Tibial artery (tissue), 4 donors: ENCODE measurements around the gene RCE1.

Experiments
- DNase-seq, 2 donors: peaks; one replicate each; pipeline ENCODE4 v3.0.0-alpha.2; 2019
- H3K27ac ChIP-seq, 2 donors: fragments of 200-600 bp; sonication (generic) in 1 of 2; 1 replicate in 1 of 2; 2 replicates in 1 of 2; pipeline ENCODE4 v1.5.1; 2018 to 2019; ENCODE audit warnings: mild to moderate bottlenecking in 1 of 2
- H3K27me3 ChIP-seq, 2 donors: fragments of 200-600 bp; sonication (generic) in 1 of 2; one replicate each; pipeline versions ENCODE4 v1.5.1 to v1.6.0; 2016 to 2019
- H3K36me3 ChIP-seq, 3 donors: fragments of 200-600 bp; sonication (generic) in 2 of 3; one replicate each; pipeline ENCODE4 v1.5.1; 2016 to 2019; ENCODE audit warnings: mild to moderate bottlenecking in 2 of 3
- H3K4me1 ChIP-seq, 4 donors: fragments of 200-600 bp; sonication (generic) in 2 of 4; 1 replicate in 3 of 4; 2 replicates in 1 of 4; pipeline ENCODE4 v1.5.1; 2016 to 2019
- H3K4me3 ChIP-seq, 2 donors: fragments of 200-600 bp; sonication (generic) in 1 of 2; 1 replicate in 1 of 2; 2 replicates in 1 of 2; pipeline ENCODE4 v1.5.1; 2018 to 2019; ENCODE audit warnings: mild to moderate bottlenecking in 2 of 2
- H3K9me3 ChIP-seq, 3 donors: fragments of 200-600 bp; sonication (generic) in 1 of 3; one replicate each; pipeline ENCODE4 v1.5.1; 2016 to 2019
- intact Hi-C: fragments of 100-400 bp; cut with DNase I; formaldehyde crosslinking; loops from one replicate; pipeline ENCODE4 v1.15.0; 2023; ENCODE audit warnings: low total_unique reads
- TF ChIP-seq, protein P1 (sequence below), 2 experiments: fragments of 200-600 bp in 1 of 2; fragments of 450-650 bp in 1 of 2; IDR thresholded peaks; one replicate each; pipeline ENCODE4 v1.5.1; 2017 to 2019; ENCODE audit warnings: antibody characterized with exemption in 2 of 2, mild to moderate bottlenecking in 1 of 2, moderate library complexity in 1 of 2

RCE1 gene

GRCh38 chr11:66867425-66868040 is 24.3 kb downstream of the RCE1 start:
- Histone ChIP-seq H3K27ac (no peak overlapping the region), H3K36me3 (peaks cover 7 to 58% (median 10%) of the 10 kb centered on the region in 3 donors), H3K9me3 (no peaks in the 10 kb centered on the region), H3K4me3 (no peak overlapping the region), H3K4me1 (no peaks in the 10 kb centered on the region), H3K27me3 (no peaks in the 10 kb centered on the region)
- DNase-seq = no peak
- intact Hi-C loops = no loop called here
- TF ChIP-seq, protein P1, sequence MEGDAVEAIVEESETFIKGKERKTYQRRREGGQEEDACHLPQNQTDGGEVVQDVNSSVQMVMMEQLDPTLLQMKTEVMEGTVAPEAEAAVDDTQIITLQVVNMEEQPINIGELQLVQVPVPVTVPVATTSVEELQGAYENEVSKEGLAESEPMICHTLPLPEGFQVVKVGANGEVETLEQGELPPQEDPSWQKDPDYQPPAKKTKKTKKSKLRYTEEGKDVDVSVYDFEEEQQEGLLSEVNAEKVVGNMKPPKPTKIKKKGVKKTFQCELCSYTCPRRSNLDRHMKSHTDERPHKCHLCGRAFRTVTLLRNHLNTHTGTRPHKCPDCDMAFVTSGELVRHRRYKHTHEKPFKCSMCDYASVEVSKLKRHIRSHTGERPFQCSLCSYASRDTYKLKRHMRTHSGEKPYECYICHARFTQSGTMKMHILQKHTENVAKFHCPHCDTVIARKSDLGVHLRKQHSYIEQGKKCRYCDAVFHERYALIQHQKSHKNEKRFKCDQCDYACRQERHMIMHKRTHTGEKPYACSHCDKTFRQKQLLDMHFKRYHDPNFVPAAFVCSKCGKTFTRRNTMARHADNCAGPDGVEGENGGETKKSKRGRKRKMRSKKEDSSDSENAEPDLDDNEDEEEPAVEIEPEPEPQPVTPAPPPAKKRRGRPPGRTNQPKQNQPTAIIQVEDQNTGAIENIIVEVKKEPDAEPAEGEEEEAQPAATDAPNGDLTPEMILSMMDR (IDR thresholded peaks at IDR 0.05) = no peak

- Histone ChIP-seq H3K36me3 (peaks cover 7 to 53% (median 10%) of the 10 kb centered on the region in 3 donors), H3K4me3 (no peak overlapping the region), H3K9me3 (no peaks in the 10 kb centered on the region), H3K4me1 (no peaks in the 10 kb centered on the region), H3K27me3 (no peaks in the 10 kb centered on the region), H3K27ac (no peak overlapping the region)
- no peak for DNase-seq
- intact Hi-C loops = no loop called here
- TF ChIP-seq, protein P1 (IDR thresholded peaks at IDR 0.05) = no peak
Measured at GRCh38 chr11:66868082-66868725, 25.0 kb downstream of the RCE1 start.

DNA sequence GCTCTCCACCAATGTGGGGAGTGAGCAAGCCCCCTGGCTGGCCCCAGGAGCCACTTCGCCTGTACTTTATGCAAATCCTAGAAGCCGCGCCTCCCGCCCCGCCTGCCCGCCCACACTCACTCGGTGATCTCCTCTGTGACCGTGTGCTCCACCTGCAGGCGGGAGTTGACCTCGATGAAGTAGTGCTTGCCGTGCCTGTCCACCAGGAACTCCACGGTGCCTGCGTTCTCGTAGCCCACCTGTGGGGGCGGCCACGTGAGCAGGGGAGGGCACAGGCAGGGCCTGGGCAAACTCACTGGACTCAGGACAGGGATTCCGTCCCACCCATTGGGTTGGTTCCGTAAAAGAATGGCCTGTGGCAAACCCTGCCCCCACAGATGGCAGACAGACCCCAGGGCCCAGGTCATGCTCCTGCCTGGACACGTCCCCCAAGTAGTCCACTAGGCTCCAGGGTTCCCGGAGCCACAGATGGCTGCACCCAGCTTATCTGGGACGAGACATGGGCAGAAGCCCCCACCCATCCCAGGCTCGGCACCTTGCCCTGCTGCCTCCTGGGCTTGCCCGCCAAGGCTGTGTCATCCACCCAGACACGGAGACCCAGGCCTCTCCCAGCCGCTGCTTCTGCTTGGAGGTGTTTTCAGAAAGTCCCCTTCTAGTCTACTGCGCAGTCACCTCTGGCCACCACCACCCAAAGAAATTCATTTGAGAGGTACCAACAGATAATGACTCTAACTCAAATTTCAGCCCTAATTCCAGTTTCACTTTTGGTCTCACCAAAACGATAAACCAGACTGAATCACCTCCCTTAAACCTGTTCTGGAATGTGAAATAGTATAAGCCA is 25.7 kb downstream of the RCE1 start:
- Histone ChIP-seq H3K36me3 (peaks cover 7 to 53% (median 10%) of the 10 kb centered on the region in 3 donors), H3K27ac (no peak overlapping the region), H3K4me3 (no peak overlapping the region), H3K4me1 (no peaks in the 10 kb centered on the region), H3K9me3 (no peaks in the 10 kb centered on the region), H3K27me3 (no peaks in the 10 kb centered on the region)
- intact Hi-C loops = no loop called here
- DNase-seq = no peak
- TF ChIP-seq, protein P1 (IDR thresholded peaks at IDR 0.05) = no peak

GRCh38 chr11:66869567-66869870 is 26.3 kb downstream of the RCE1 start:
- peaks cover 7 to 53% (median 10%) of the 10 kb centered on the region in 3 donors for H3K36me3 ChIP-seq
- H3K9me3 ChIP-seq = no peaks in the 10 kb centered on the region
- no peak for DNase-seq
- no peaks in the 10 kb centered on the region for H3K4me1 ChIP-seq
- H3K27me3 ChIP-seq = no peaks in the 10 kb centered on the region
- no peak overlapping the region for H3K27ac ChIP-seq
- TF ChIP-seq, protein P1 (IDR thresholded peaks at IDR 0.05) = no peak
- intact Hi-C loops = no loop called here
- no peak overlapping the region for H3K4me3 ChIP-seq

DNA sequence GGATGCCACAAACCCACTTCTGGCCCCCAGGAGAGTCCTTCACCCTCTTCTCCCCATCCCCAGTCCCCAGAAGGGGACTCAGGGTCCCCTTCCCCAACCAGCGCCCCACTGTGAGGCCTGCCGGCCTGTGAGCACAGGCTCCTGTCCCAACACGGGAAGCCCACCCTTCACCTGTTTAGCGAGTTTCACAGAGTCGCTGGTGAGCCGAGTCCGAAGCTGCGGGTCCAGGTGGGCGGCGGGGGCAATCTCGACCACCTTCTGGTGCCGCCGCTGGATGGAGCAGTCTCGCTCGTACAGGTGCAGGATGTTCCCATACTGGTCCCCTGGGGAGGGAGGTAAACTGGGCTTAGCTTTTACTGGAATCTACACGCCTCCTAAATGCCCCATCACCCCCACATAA is 26.9 kb downstream of the RCE1 start:
- no peaks in the 10 kb centered on the region for H3K4me1 ChIP-seq
- no peak for DNase-seq
- H3K27me3 ChIP-seq = no peaks in the 10 kb centered on the region
- intact Hi-C loops = no loop called here
- H3K4me3 ChIP-seq = no peak overlapping the region
- H3K9me3 ChIP-seq = no peaks in the 10 kb centered on the region
- TF ChIP-seq, protein P1 (IDR thresholded peaks at IDR 0.05) = no peak
- no peak overlapping the region for H3K27ac ChIP-seq
- peaks cover 7 to 50% (median 10%) of the 10 kb centered on the region in 3 donors for H3K36me3 ChIP-seq
